ENCODE results near the gene MDFIC2. TPM values are rescaled to one million over a fixed set of nuclear protein-coding genes. Genes with fewer than 3 reads are reported as not detected.

Gene MDFIC2
- total RNA-seq, 1 donor from 2014 or later: not detected

DNA sequence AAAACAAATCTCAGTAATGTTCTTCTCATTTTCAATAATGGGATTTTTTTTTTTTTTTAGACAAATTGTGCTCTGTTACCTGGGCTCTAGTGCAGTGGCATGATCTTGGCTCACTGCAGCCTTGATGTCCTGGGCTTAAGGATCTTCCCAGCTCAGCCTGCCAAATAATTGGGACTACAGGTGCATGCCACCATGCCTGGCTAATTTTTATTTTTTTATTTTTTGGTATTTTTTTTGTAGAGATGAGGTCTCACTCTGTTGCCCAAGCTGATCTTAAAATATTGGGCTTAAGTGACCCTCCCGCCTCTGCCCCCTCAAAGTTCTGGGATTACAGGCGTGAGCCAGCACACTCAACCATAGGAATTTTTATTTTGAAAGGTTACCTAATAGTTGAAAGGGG is 126.2 kb downstream of the MDFIC2 start:
- no peak for DNase-seq (ENCODE audit: low spot score)
- intact Hi-C loops (cut with DNase I): no loop called here

- intact Hi-C loops (cut with DNase I): no loop called here
These were observed 126.8 kb downstream of the MDFIC2 start for GRCh38 chr3:70185661-70186060.

DNA sequence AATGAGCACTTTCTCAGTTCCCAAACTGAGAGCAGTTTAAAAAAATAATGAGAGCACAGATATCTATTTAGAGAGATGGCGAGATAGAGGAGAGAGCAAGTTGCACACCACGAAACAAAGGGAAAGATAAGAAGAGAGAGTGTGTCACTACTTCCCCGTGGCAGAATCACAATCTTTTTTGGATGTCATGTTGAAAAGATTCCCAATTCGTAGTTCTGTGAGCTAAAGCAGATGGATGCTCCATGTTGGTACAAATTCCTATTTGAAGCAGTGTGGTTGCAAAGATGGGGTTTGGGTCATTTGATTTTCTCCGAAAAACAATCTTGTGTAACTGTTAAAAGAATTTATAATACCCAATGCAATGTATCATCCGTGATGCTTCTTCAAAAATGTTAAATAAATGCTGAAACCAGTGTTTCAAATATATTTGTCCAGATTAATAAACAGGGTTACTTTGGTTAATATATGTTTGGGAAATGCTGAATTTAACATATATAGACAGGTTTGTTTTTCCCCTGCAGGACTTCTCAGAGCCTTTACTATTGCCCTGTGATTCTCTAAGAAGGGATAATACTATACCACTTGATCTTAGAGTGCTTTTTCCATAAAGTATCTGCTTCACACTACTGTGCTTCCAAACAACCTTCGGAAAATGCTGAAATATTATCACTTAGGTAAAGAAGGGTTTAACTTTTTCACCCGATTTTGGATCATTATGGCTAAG is 128.5 kb downstream of the MDFIC2 start:
- intact Hi-C loops (cut with DNase I): no loop called here
- no peak for DNase-seq (ENCODE audit: low spot score)

More at GRCh38 chr3:70185661-70186060, 126.8 kb downstream of the MDFIC2 start:
- DNase-seq (ENCODE audit: low spot score): no peak

DNA sequence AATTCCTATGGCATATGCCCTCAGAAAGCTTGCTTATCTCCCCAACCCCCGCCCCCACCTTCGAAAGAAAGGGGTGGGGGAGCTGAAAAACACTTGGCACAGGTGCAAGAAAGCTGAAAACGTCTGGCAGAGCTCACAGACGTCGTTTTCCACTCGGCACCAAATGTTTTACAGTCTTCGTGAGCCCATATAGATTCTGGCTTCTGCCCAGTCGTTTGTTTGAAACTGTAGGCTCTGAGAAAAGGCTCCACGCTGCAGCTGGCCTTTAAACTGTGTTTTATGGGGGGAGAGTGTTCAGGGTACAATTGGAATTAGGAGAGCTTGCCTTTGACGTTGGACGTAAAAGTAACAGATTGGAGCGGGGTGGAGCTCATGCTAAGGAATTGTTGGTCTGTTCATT is 130.3 kb downstream of the MDFIC2 start:
- no peak for DNase-seq (ENCODE audit: low spot score)

DNA sequence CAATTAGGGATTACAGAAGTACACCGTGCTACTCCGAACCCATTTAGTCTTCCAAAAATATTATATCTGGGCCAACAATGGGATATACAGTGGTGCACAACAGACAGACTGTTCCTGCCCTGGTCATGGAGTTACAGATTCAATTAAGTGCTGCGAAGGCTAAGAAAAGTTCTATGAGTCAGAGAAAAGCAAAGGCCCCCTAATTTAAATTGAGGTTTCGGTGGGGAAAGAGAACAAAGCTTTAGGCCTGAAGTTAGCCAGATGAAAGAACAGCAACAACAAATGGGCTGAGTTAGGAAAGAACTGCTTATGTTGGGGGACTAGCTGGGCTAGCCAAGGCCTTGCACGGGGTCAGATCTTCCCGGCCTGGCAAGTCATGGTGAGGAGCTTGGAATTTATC is 131.8 kb downstream of the MDFIC2 start:
- intact Hi-C loops (cut with DNase I): no loop called here
- DNase-seq (ENCODE audit: low spot score): no peak

More for the DNA sequence above, 130.3 kb downstream of the MDFIC2 start:
- intact Hi-C loops (cut with DNase I): no loop called here

DNA sequence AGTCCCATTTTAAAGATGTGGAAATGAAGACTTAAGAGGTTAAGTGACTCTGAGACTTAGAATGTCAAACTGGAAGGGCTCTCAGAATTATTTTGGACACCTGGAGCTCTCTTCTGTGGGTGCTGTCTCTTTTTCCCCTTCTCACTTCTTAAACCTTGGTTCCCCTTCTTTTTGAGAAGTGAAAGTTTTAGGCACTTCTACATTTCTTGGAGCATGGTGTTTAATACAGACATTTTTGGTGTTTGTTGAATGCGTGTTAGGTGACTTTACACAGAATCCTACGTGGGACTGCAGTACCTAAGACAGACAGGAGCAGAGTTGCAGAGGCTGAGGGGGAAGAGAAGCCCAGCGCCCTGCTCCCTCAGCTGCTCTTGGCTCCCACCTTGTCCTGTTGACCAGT is 133.3 kb downstream of the MDFIC2 start:
- no peak for DNase-seq (ENCODE audit: low spot score)
- intact Hi-C loops (cut with DNase I): no loop called here

DNA sequence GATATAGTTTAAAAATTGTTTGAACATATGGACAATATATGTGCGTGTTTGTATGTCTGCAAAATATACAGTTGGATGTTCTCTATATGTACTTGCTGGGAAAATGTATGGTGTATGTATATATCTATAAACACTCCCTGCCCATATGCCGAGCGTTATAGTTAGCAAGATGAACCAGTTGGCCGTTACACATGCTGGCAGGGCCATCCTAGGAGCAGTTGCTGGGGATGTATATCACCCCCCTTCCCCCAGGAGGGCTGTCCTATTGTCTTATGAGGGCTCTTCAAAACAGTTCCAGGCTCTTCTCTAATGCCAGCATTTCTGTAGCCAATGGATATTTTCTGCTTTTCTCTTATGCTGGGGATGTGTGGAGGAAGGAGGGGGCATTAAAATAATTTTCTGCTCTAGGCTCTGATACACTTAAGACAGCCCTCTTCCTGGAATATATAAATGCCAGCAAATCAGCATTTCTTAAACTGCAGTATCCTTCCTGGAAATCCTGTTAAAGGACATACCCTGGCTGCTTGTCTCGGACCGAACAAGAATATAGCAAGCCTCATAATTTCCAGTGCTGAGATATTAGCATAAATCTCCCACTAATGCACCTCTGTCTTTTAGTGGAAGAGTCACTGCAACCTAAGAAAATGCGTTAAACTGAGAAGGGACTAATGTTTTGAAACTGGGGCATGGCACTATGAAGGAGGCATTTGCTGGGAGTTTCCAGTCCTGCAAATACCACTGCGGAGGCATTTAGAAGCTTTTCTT is 134.4 kb downstream of the MDFIC2 start:
- DNase-seq (ENCODE audit: low spot score): no peak
- intact Hi-C loops (cut with DNase I): no loop called here

GRCh38 chr3:70176224-70176623 is 136.2 kb downstream of the MDFIC2 start:
- intact Hi-C loops (cut with DNase I): no loop called here

DNA sequence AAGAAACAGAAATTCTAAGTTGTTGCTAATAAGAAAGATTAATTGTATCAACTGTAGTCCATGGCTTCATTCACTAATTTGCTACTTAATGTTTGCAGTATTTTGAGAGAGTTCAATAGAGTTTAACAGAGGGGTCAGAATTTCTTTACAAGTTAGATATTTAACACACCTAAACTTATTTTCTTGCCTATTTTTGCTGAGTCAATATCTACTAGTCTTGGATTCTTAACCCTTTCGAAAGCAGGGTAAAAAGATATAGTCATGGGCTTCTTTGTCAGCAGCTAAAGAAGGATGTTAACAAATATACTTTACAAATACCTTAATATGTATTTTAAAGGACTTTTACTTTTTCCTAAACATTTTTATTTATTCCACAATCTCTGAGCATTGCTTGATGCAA is 155.6 kb downstream of the MDFIC2 start:
- DNase-seq (ENCODE audit: low spot score): no peak
- intact Hi-C loops (cut with DNase I): no loop called here

More at GRCh38 chr3:70176224-70176623, 136.2 kb downstream of the MDFIC2 start:
- no peak for DNase-seq (ENCODE audit: low spot score)

- DNase-seq (ENCODE audit: low spot score): no peak
- intact Hi-C loops (cut with DNase I): no loop called here
These were observed 161.8 kb downstream of the MDFIC2 start for GRCh38 chr3:70150599-70150998.

GRCh38 chr3:70149714-70150400 is 162.6 kb downstream of the MDFIC2 start:
- no peak for DNase-seq (ENCODE audit: low spot score)
- intact Hi-C loops (cut with DNase I): no loop called here

All from cardiac septum (tissue), 1 donor.